Natural killer cell (primary cell): Measurements from ENCODE around the gene ARID5B. TPM values are rescaled to one million over a fixed set of nuclear protein-coding genes. Genes with fewer than 3 reads are reported as not detected.
A peak's percentile ranks its signal among the peaks of the same experiment; 100 is the strongest.

Source experiments
- ATAC-seq, 3 donors: fragments of 150-1000 bp in 2 of 3; fragments of 200-7000 bp in 1 of 3; cut with Tn5 transposase; 1 replicate in 1 of 3; 2 replicates in 2 of 3; pipeline ENCODE4 v1.10.0; 2021; ENCODE audit warnings: mild to moderate bottlenecking in 2 of 3, moderate library complexity in 2 of 3
- DNase-seq, 2 donors: peaks; one replicate each; pipeline versions ENCODE4 v3.0.0 to v3.0.0-alpha.2; 2013 to 2021; ENCODE audit warnings: mixed read lengths in 1 of 2
- H3K27ac ChIP-seq: one replicate; pipeline ENCODE4 v1.5.1; 2013; ENCODE audit warnings: mild to moderate bottlenecking, low read length
- H3K27me3 ChIP-seq: one replicate; pipeline ENCODE4 v1.6.1; 2013; ENCODE audit warnings: low read length; ENCODE audit not compliant: control insufficient read depth, insufficient read depth
- H3K36me3 ChIP-seq: one replicate; pipeline ENCODE4 v1.6.1; 2013; ENCODE audit warnings: low read length; ENCODE audit not compliant: control insufficient read depth, insufficient read depth
- H3K4me1 ChIP-seq: one replicate; pipeline ENCODE4 v1.6.1; 2013; ENCODE audit warnings: low read length; ENCODE audit not compliant: control insufficient read depth, insufficient read depth
- H3K4me3 ChIP-seq: one replicate; pipeline ENCODE4 v1.5.1; 2013; ENCODE audit warnings: low read length
- H3K9me3 ChIP-seq: one replicate; pipeline ENCODE4 v1.6.1; 2013; ENCODE audit warnings: low read length; ENCODE audit not compliant: control insufficient read depth, insufficient read depth
- H3K27ac Mint-ChIP-seq, 2 donors: one replicate each; pipeline ENCODE4 v1.8.0; 2022; ENCODE audit warnings: mild to moderate bottlenecking in 2 of 2, mixed read lengths in 2 of 2, moderate library complexity in 1 of 2
- H3K27me3 Mint-ChIP-seq, 2 donors: one replicate each; pipeline ENCODE4 v1.8.0; 2022; ENCODE audit warnings: low read depth in 2 of 2, mixed read lengths in 2 of 2
- H3K36me3 Mint-ChIP-seq: one replicate; pipeline ENCODE4 v1.8.0; 2022; ENCODE audit warnings: mixed read lengths
- H3K4me1 Mint-ChIP-seq, 2 donors: one replicate each; pipeline ENCODE4 v1.8.0; 2022; ENCODE audit warnings: mixed read lengths in 2 of 2
- H3K4me3 Mint-ChIP-seq: one replicate; pipeline ENCODE4 v1.8.0; 2022; ENCODE audit warnings: mild to moderate bottlenecking, moderate library complexity, mixed read lengths
- H3K9me3 Mint-ChIP-seq, 2 donors: one replicate each; pipeline ENCODE4 v1.8.0; 2022; ENCODE audit warnings: mixed read lengths in 2 of 2
- CTCF ChIP-seq: fragments of 200-600 bp; IDR thresholded peaks from one replicate; pipeline ENCODE4 v1.8.0; 2022; ENCODE audit warnings: antibody characterized with exemption
- WGBS: methylation state at CpG from one replicate; pipeline ENCODE4 v1.1.7; 2013; ENCODE audit warnings: missing lambda C conversion rate; ENCODE audit not compliant: insufficient coverage; 5-methylcytosine and 5-hydroxymethylcytosine counted together
- intact Hi-C: fragments of 100-400 bp; cut with micrococcal nuclease; formaldehyde crosslinking; loops from one replicate; pipeline ENCODE4 v1.14.2; 2022
- total RNA-seq, 4 donors: library from RNA; stranded (reverse); fragments of 120-200 nt in 1 of 4; gene quantifications; one replicate each; pipeline versions ENCODE4 v1.2.3 to v1.2.4, GENCODE V29; 2013 to 2022

ARID5B gene
- total RNA-seq, 3 donors from 2014 or later (not counting 1 experiment from before 2014, with no cell fraction given), result 22.3 to 44.3 (median 31.3) TPM

GRCh38 chr10:62080905-62081304 lies 179.4 kb downstream of the ARID5B start:
- no peaks in the 10 kb centered on the region for H3K9me3 Mint-ChIP-seq
- no peak overlapping the region for H3K4me3 ChIP-seq
- 97% methylated on average over 5 of the region's 5 CpGs for WGBS
- no peaks in the 10 kb centered on the region for H3K27me3 ChIP-seq
- no peak for ATAC-seq
- intact Hi-C loops, result no loop called here
- peaks cover 21% of the 10 kb centered on the region for H3K36me3 Mint-ChIP-seq
- peaks cover 14% of the 10 kb centered on the region for H3K36me3 ChIP-seq
- TF ChIP-seq CTCF, result no peak
- peaks cover 41 to 56% of the 10 kb centered on the region in 2 donors for H3K4me1 Mint-ChIP-seq
- no peak overlapping the region for H3K4me3 Mint-ChIP-seq
- peak overlapping the region; percentile 17 for H3K27ac ChIP-seq
- no peaks in the 10 kb centered on the region for H3K27me3 Mint-ChIP-seq
- H3K4me1 ChIP-seq, result peaks cover 16% of the 10 kb centered on the region
- H3K27ac Mint-ChIP-seq, result peak overlapping the region; percentile 48 to 73
- no peaks in the 10 kb centered on the region for H3K9me3 ChIP-seq
- no peak for DNase-seq

- peaks cover 21% of the 10 kb centered on the region for H3K36me3 Mint-ChIP-seq
- ATAC-seq (no peak), DNase-seq (peak in 1 of 2 donors; percentile 12)
- TF ChIP-seq CTCF, result no peak
- peaks cover 41 to 56% of the 10 kb centered on the region in 2 donors for H3K4me1 Mint-ChIP-seq
- H3K27ac Mint-ChIP-seq, result peak overlapping the region; percentile 73 to 87
- H3K9me3 ChIP-seq, result no peaks in the 10 kb centered on the region
- H3K9me3 Mint-ChIP-seq, result no peaks in the 10 kb centered on the region
- intact Hi-C loops, result loop anchor here (2.0 kb wide), 1 partner anchor 31 kb away; no protein-coding TSS in a partner anchor
- WGBS, result 69% methylated on average over 3 of the region's 5 CpGs
- H3K27ac ChIP-seq, result peak overlapping the region; percentile 67
- H3K36me3 ChIP-seq, result peaks cover 16% of the 10 kb centered on the region
- no peak overlapping the region for H3K4me3 ChIP-seq
- H3K27me3 Mint-ChIP-seq, result no peaks in the 10 kb centered on the region
- H3K27me3 ChIP-seq, result no peaks in the 10 kb centered on the region
- H3K4me1 ChIP-seq, result peaks cover 16% of the 10 kb centered on the region
- no peak overlapping the region for H3K4me3 Mint-ChIP-seq
Measured at GRCh38 chr10:62081341-62082270, 180.1 kb downstream of the ARID5B start.

- no peak for TF ChIP-seq CTCF
- intact Hi-C loops, result loop anchor here (2.0 kb wide), 1 partner anchor 31 kb away; no protein-coding TSS in a partner anchor
- peaks cover 18% of the 10 kb centered on the region for H3K36me3 ChIP-seq
- Mint-ChIP-seq H3K27me3 (no peaks in the 10 kb centered on the region), H3K9me3 (no peaks in the 10 kb centered on the region), H3K4me3 (peak overlapping the region; percentile 67), H3K4me1 (peaks cover 35 to 49% of the 10 kb centered on the region in 2 donors), H3K27ac (peak overlapping the region; percentile 73 to 87), H3K36me3 (peaks cover 14% of the 10 kb centered on the region)
- no peaks in the 10 kb centered on the region for H3K27me3 ChIP-seq
- H3K4me1 ChIP-seq, result peaks cover 13% of the 10 kb centered on the region
- H3K27ac ChIP-seq, result peak overlapping the region; percentile 67
- H3K4me3 ChIP-seq, result no peak overlapping the region
- DNase-seq, result no peak
- H3K9me3 ChIP-seq, result no peaks in the 10 kb centered on the region
- no peak for ATAC-seq
- 42% methylated on average over 1 of the region's 1 CpG for WGBS
Measured at GRCh38 chr10:62082271-62082656, 180.8 kb downstream of the ARID5B start.
